ENCODE data around the gene MAP4K4. TPM values are rescaled to one million over a fixed set of nuclear protein-coding genes. Genes with fewer than 3 reads are reported as not detected.

The MAP4K4 gene
- total RNA-seq, 1 donor from 2014 or later: 91.9 TPM

DNA sequence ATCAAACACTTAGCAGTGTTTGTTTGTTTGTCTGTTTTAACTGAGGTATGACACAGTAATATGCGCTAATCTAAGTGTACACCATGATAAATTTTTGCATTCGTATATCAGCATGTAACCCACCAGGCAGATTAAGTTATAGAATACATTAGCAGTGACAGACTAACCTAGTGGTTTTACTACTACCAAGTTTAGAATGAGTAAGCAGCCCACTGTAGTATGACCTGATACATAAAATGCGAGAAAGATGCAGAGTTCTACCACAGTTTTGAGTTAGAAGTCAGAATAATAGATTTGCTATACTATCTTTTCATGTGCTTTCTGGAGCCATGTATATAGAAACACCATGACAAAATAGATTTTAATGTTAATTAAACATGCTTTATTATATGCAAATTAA is 19.1 kb upstream of the MAP4K4 start:
- TF ChIP-seq, protein P1, sequence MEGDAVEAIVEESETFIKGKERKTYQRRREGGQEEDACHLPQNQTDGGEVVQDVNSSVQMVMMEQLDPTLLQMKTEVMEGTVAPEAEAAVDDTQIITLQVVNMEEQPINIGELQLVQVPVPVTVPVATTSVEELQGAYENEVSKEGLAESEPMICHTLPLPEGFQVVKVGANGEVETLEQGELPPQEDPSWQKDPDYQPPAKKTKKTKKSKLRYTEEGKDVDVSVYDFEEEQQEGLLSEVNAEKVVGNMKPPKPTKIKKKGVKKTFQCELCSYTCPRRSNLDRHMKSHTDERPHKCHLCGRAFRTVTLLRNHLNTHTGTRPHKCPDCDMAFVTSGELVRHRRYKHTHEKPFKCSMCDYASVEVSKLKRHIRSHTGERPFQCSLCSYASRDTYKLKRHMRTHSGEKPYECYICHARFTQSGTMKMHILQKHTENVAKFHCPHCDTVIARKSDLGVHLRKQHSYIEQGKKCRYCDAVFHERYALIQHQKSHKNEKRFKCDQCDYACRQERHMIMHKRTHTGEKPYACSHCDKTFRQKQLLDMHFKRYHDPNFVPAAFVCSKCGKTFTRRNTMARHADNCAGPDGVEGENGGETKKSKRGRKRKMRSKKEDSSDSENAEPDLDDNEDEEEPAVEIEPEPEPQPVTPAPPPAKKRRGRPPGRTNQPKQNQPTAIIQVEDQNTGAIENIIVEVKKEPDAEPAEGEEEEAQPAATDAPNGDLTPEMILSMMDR (IDR thresholded peaks at IDR 0.05): no peak
- TF ChIP-seq EZH2 (IDR thresholded peaks at IDR 0.05): no peak
- TF ChIP-seq EZH2phosphoT487 (IDR thresholded peaks at IDR 0.05): no peak
- H3K27ac Mint-ChIP-seq: no peak overlapping the region
- Histone ChIP-seq H3K4me2 (no peak overlapping the region), H2AFZ (replicated peaks) (no peak overlapping the region), H3K27me3 (no peaks in the 10 kb centered on the region), H3F3A (ENCODE audit: low read depth) (no peaks in the 10 kb centered on the region), H3K27ac (no peak overlapping the region), H3K4me3 (no peak overlapping the region), H3K9me3 (ENCODE audit: low read depth) (no peaks in the 10 kb centered on the region), H3K4me1 (no peaks in the 10 kb centered on the region), H3K79me2 (ENCODE audit: low read depth) (no peaks in the 10 kb centered on the region), H3K9ac (no peak overlapping the region), H4K20me1 (ENCODE audit: low read depth) (no peaks in the 10 kb centered on the region), H3K36me3 (no peaks in the 10 kb centered on the region)
- no peaks in the 10 kb centered on the region for H3K9me3 Mint-ChIP-seq
- H3K36me3 Mint-ChIP-seq: no peaks in the 10 kb centered on the region
- peaks cover 3% of the 10 kb centered on the region for H3K27me3 Mint-ChIP-seq (ENCODE audit: insufficient read depth, low read depth)
- H3K4me3 Mint-ChIP-seq: no peak overlapping the region
- peaks cover 3% of the 10 kb centered on the region for H3K4me1 Mint-ChIP-seq
- no peak for DNase-seq (ENCODE audit: low spot score)

DNA sequence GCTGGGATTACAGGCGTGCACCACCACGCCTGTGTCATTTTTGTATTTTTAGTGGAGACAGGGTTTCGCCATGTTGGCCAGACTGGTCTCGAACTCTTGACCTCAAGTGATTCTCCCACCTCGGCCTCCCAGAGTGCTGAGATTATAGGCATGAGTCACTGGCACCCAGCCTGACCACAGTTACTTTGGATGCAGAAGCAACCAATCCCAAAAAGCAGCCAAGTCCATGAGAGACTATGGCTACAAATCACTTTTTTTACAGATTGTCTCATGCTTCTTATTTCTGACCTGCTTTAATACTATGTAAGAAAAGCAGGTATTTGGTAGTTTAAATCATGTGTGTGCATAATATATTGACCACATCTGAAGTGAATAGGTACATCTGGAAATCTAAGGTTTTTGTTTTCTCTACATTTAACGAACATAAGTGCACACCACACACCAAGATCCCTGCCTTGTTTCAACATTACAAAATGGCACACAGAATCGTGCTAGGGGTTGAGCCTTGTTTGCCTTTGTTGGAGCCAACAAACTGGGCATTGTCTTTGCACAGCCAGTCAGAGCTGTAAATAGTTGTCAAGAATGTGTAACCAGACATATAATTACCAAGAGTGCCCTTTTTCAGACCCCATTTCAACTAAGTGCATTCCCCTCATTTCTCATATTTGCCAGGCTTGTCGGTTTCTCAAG is 18.3 kb upstream of the MAP4K4 start:
- peak overlapping the region; percentile 61 for H2AFZ ChIP-seq (replicated peaks)
- no peak overlapping the region for H3K4me3 ChIP-seq
- H3K9me3 ChIP-seq (ENCODE audit: low read depth): no peaks in the 10 kb centered on the region
- no peaks in the 10 kb centered on the region for H3K79me2 ChIP-seq (ENCODE audit: low read depth)
- no peaks in the 10 kb centered on the region for H3K36me3 ChIP-seq
- H3K4me3 Mint-ChIP-seq: no peak overlapping the region
- no peak overlapping the region for H3K9ac ChIP-seq
- H3K4me1 Mint-ChIP-seq: peaks cover 3% of the 10 kb centered on the region
- no peaks in the 10 kb centered on the region for H3K9me3 Mint-ChIP-seq
- no peaks in the 10 kb centered on the region for H3K27me3 ChIP-seq
- no peak for DNase-seq (ENCODE audit: low spot score)
- H3K27me3 Mint-ChIP-seq (ENCODE audit: insufficient read depth, low read depth): peaks cover 3% of the 10 kb centered on the region
- no peaks in the 10 kb centered on the region for H3F3A ChIP-seq (ENCODE audit: low read depth)
- TF ChIP-seq EZH2 (IDR thresholded peaks at IDR 0.05): no peak
- TF ChIP-seq EZH2phosphoT487 (IDR thresholded peaks at IDR 0.05): no peak
- TF ChIP-seq, protein P1 (IDR thresholded peaks at IDR 0.05): no peak
- no peaks in the 10 kb centered on the region for H3K36me3 Mint-ChIP-seq
- no peaks in the 10 kb centered on the region for H4K20me1 ChIP-seq (ENCODE audit: low read depth)
- no peaks in the 10 kb centered on the region for H3K4me1 ChIP-seq
- no peak overlapping the region for H3K4me2 ChIP-seq
- no peak overlapping the region for H3K27ac ChIP-seq
- H3K27ac Mint-ChIP-seq: no peak overlapping the region

DNA sequence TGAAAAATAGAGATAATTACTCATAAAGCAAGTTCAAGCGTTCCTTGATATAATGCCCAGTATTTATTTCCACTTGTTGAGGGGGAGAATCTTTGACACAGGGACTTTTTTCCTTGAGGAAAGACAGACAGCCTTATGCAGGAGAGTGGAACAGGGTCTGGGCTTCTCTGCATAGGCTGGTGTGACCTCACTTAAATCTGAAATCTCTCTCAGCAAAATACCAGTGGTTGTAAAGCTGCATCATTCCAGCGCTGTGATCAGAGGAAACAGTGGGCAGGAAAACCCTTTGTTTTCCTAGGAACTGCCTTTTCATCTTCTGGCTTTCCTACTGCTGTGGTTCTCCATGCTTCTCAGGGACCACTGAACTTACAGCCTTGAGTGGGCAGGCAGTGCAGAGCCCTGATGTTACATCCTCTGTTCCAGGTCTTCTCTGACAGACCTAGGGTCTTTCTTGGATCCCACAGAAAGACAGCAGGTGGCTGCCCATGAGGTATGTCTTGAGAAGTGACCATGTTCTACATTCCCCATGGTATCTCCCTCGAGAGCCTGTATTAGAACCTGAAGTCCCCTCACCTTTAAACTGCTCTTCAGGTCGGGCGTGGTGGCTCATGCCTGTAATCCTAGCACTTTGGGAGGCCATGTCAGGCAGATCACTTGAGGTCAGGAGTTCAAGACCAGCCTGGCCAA is 17.6 kb upstream of the MAP4K4 start:
- Histone ChIP-seq H3K27me3 (no peaks in the 10 kb centered on the region), H3K4me3 (no peak overlapping the region), H3K4me1 (no peaks in the 10 kb centered on the region), H4K20me1 (ENCODE audit: low read depth) (no peaks in the 10 kb centered on the region), H3K4me2 (no peak overlapping the region), H3K36me3 (no peaks in the 10 kb centered on the region), H3F3A (ENCODE audit: low read depth) (no peaks in the 10 kb centered on the region), H3K9ac (no peak overlapping the region), H2AFZ (replicated peaks) (peak overlapping the region; percentile 61), H3K9me3 (ENCODE audit: low read depth) (no peaks in the 10 kb centered on the region), H3K27ac (no peak overlapping the region), H3K79me2 (ENCODE audit: low read depth) (no peaks in the 10 kb centered on the region)
- no peak for DNase-seq (ENCODE audit: low spot score)
- peaks cover 3% of the 10 kb centered on the region for H3K4me1 Mint-ChIP-seq
- no peak overlapping the region for H3K4me3 Mint-ChIP-seq
- TF ChIP-seq EZH2 (IDR thresholded peaks at IDR 0.05) (no peak), EZH2phosphoT487 (IDR thresholded peaks at IDR 0.05) (no peak)
- TF ChIP-seq, protein P1 (IDR thresholded peaks at IDR 0.05): no peak
- H3K36me3 Mint-ChIP-seq: no peaks in the 10 kb centered on the region
- H3K27me3 Mint-ChIP-seq (ENCODE audit: insufficient read depth, low read depth): peaks cover 3% of the 10 kb centered on the region
- no peaks in the 10 kb centered on the region for H3K9me3 Mint-ChIP-seq
- H3K27ac Mint-ChIP-seq: no peak overlapping the region

All from neural progenitor cell (in vitro differentiated cells).